Neural cell (in vitro differentiated cells): Measurements from ENCODE around the gene CAPN9. TPM values are rescaled to one million over a fixed set of nuclear protein-coding genes. Genes with fewer than 3 reads are reported as not detected.

Experiments used
- H2AFZ ChIP-seq: fragments of 200-600, 300-800 bp; sonication (generic), shearing (Covaris generic); 2 replicates; pipeline ENCODE4 v1.6.0; 2014; ENCODE audit warnings: low read depth, mild to moderate bottlenecking, antibody characterized with exemption, low read length, moderate library complexity
- H3F3A ChIP-seq: fragments of 200-600 bp; shearing (Covaris generic); 2 replicates; pipeline ENCODE4 v1.6.1; 2016; ENCODE audit warnings: mild to moderate bottlenecking, moderate library complexity, mixed read lengths, antibody characterized with exemption, low read length; ENCODE audit not compliant: insufficient read depth, poor library complexity, severe bottlenecking
- H3K27ac ChIP-seq: fragments of 200-600, 300-800 bp; sonication (generic), shearing (Covaris generic); 2 replicates; pipeline ENCODE4 v1.5.1; 2014; ENCODE audit warnings: mild to moderate bottlenecking, low read length, moderate library complexity
- H3K27me3 ChIP-seq: fragments of 300-800, 200-600 bp; sonication (generic), shearing (Covaris generic); 2 replicates; pipeline ENCODE4 v1.6.0; 2014; ENCODE audit warnings: mild to moderate bottlenecking, low read depth, low read length, moderate library complexity; ENCODE audit not compliant: insufficient read depth
- H3K36me3 ChIP-seq: fragments of 300-800, 200-600 bp; sonication (generic), shearing (Covaris generic); 2 replicates; pipeline ENCODE4 v1.5.1; 2014; ENCODE audit warnings: mild to moderate bottlenecking, antibody characterized with exemption, low read length, moderate library complexity; ENCODE audit not compliant: insufficient read depth
- H3K4me2 ChIP-seq: fragments of 300-800, 200-600 bp; sonication (generic), shearing (Covaris generic); 2 replicates; pipeline ENCODE4 v1.6.0; 2014; ENCODE audit warnings: mild to moderate bottlenecking, low read length
- H3K4me3 ChIP-seq: fragments of 300-800, 200-600 bp; sonication (generic), shearing (Covaris generic); 2 replicates; pipeline ENCODE4 v1.5.1; 2014; ENCODE audit warnings: mild to moderate bottlenecking, low read length, moderate library complexity
- H3K79me2 ChIP-seq: fragments of 200-600 bp; shearing (Covaris generic); replicated peaks from 2 replicates; pipeline ENCODE4 v1.6.0; 2014; ENCODE audit warnings: mild to moderate bottlenecking, low read length, moderate library complexity; ENCODE audit not compliant: insufficient read depth
- H3K9ac ChIP-seq: fragments of 300-800, 200-600 bp; sonication (generic), shearing (Covaris generic); 2 replicates; pipeline ENCODE4 v1.6.1; 2016; ENCODE audit warnings: mild to moderate bottlenecking, low read length, mixed read lengths
- H3K9me2 ChIP-seq: fragments of 200-600 bp; shearing (Covaris generic); 2 replicates; pipeline ENCODE4 v1.6.1; 2016; ENCODE audit warnings: mild to moderate bottlenecking, low read length, mixed read lengths; ENCODE audit not compliant: insufficient read depth
- H3K9me3 ChIP-seq: fragments of 200-600, 300-800 bp; sonication (generic), shearing (Covaris generic); 2 replicates; pipeline ENCODE4 v1.6.1; 2016; ENCODE audit warnings: mild to moderate bottlenecking, mixed run types, low read length, moderate library complexity, mixed read lengths
- H4K20me1 ChIP-seq: fragments of 200-600 bp; shearing (Covaris generic); 2 replicates; pipeline ENCODE4 v1.6.1; 2016; ENCODE audit warnings: mild to moderate bottlenecking, mixed run types; ENCODE audit not compliant: insufficient read depth
- CTCF ChIP-seq: fragments of 450-650 bp; IDR thresholded peaks from 2 replicates; pipeline ENCODE4 v1.5.1; 2014; ENCODE audit warnings: antibody characterized with exemption, mild to moderate bottlenecking, moderate library complexity; ENCODE audit not compliant: poor library complexity, severe bottlenecking
- EP300 ChIP-seq: fragments of 450-650 bp; conservative IDR thresholded peaks from 2 replicates; pipeline ENCODE4 v1.6.1; 2014; ENCODE audit warnings: antibody characterized with exemption, mild to moderate bottlenecking, moderate library complexity; ENCODE audit not compliant: poor library complexity, severe bottlenecking
- MXI1 ChIP-seq: fragments of 450-650 bp; conservative IDR thresholded peaks from 2 replicates; pipeline ENCODE4 v1.6.1; 2014; ENCODE audit warnings: antibody characterized with exemption, mild to moderate bottlenecking; ENCODE audit not compliant: poor library complexity, severe bottlenecking
- REST ChIP-seq: IDR thresholded peaks from 2 replicates; pipeline ENCODE4 v1.6.1; 2012; ENCODE audit warnings: borderline replicate concordance
- SMC3 ChIP-seq: fragments of 450-650 bp; conservative IDR thresholded peaks from 2 replicates; pipeline ENCODE4 v1.6.1; 2014; ENCODE audit warnings: antibody characterized with exemption, mild to moderate bottlenecking, moderate library complexity; ENCODE audit not compliant: poor library complexity
- TAF1 ChIP-seq: IDR thresholded peaks from 2 replicates; pipeline ENCODE4 v1.6.1; 2012; ENCODE audit warnings: low read depth
- polyA plus RNA-seq: library from polyadenylated mRNA; depleted of rRNA; stranded (reverse); fragments of >200 nt; gene quantifications from 2 replicates; pipeline ENCODE4 v1.2.3, GENCODE V29; 2014

Gene CAPN9
- polyA plus RNA-seq, 1 donor from 2014 or later = 0.14 TPM

- H3K4me2 ChIP-seq = no peak overlapping the region
- no peak overlapping the region for H3K27ac ChIP-seq
- no peak overlapping the region for H2AFZ ChIP-seq
- no peaks in the 10 kb centered on the region for H4K20me1 ChIP-seq
- no peaks in the 10 kb centered on the region for H3K27me3 ChIP-seq
- no peaks in the 10 kb centered on the region for H3K79me2 ChIP-seq
- H3F3A ChIP-seq = no peaks in the 10 kb centered on the region
- H3K4me3 ChIP-seq = no peak overlapping the region
- H3K9ac ChIP-seq = no peak overlapping the region
- no peak for TF ChIP-seq EP300
- no peak for TF ChIP-seq CTCF
- TF ChIP-seq SMC3 = no peak
- TF ChIP-seq MXI1 = no peak
- TF ChIP-seq REST = no peak
- no peaks in the 10 kb centered on the region for H3K9me3 ChIP-seq
- H3K36me3 ChIP-seq = no peaks in the 10 kb centered on the region
- no peaks in the 10 kb centered on the region for H3K9me2 ChIP-seq
These were observed 39.2 kb downstream of the CAPN9 start for GRCh38 chr1:230786385-230786753.

GRCh38 chr1:230787471-230787870, 40.3 kb downstream of the CAPN9 start:
- H3K27me3 ChIP-seq = no peaks in the 10 kb centered on the region
- H3K79me2 ChIP-seq = no peaks in the 10 kb centered on the region
- no peak overlapping the region for H3K4me2 ChIP-seq
- H3K27ac ChIP-seq = no peak overlapping the region
- H3K9me2 ChIP-seq = no peaks in the 10 kb centered on the region
- H3F3A ChIP-seq = no peaks in the 10 kb centered on the region
- TF ChIP-seq TAF1 (no peak), CTCF (no peak)
- H4K20me1 ChIP-seq = no peaks in the 10 kb centered on the region
- H3K36me3 ChIP-seq = no peaks in the 10 kb centered on the region
- no peak overlapping the region for H2AFZ ChIP-seq
- no peak overlapping the region for H3K9ac ChIP-seq
- H3K9me3 ChIP-seq = no peaks in the 10 kb centered on the region
- H3K4me3 ChIP-seq = no peak overlapping the region
